Measurements from ENCODE around the gene ELF5. TPM values are rescaled to one million over a fixed set of nuclear protein-coding genes. Genes with fewer than 3 reads are reported as not detected.

Gene ELF5
- total RNA-seq, 1 experiment from 2014 or later = 0.11 TPM

DNA sequence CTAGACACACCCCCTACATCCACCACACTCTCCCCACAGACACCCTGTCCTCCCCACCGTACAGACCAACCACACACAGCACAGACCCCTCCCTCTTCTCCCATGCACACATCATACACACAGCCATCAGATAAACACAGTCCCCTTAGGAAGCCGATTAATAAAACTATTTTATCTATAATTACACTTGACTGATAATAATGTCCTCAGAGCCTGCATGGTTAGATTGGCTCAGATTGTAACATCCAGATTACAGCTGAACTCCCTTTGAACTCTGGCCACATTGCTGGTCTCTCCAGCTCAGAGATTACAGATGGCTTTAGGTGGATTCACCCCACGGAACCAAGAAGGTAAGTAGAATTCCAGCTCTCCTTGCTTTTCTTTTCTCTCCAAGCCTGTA is 9.5 kb upstream of the ELF5 start:
- POLR2A ChIA-PET = no interaction called here
- H3K4me1 Mint-ChIP-seq (ENCODE audit: low read depth, unreplicated experiment) = peaks cover 5% of the 10 kb centered on the region

GRCh38 chr11:34522188-34522587 is 8.6 kb upstream of the ELF5 start:
- ChIA-PET POLR2A (no interaction called here), CTCF (no interaction called here)
- Mint-ChIP-seq H3K36me3 (ENCODE audit: insufficient read depth, unreplicated experiment) (no peaks in the 10 kb centered on the region), H3K27ac (ENCODE audit: unreplicated experiment) (no peak overlapping the region), H3K9me3 (ENCODE audit: unreplicated experiment) (no peaks in the 10 kb centered on the region), H3K4me1 (ENCODE audit: low read depth, unreplicated experiment) (peaks cover 5% of the 10 kb centered on the region), H3K27me3 (ENCODE audit: insufficient read depth, unreplicated experiment) (peaks cover 12% of the 10 kb centered on the region), H3K4me3 (ENCODE audit: unreplicated experiment) (no peak overlapping the region)
- TF ChIP-seq, protein P1, sequence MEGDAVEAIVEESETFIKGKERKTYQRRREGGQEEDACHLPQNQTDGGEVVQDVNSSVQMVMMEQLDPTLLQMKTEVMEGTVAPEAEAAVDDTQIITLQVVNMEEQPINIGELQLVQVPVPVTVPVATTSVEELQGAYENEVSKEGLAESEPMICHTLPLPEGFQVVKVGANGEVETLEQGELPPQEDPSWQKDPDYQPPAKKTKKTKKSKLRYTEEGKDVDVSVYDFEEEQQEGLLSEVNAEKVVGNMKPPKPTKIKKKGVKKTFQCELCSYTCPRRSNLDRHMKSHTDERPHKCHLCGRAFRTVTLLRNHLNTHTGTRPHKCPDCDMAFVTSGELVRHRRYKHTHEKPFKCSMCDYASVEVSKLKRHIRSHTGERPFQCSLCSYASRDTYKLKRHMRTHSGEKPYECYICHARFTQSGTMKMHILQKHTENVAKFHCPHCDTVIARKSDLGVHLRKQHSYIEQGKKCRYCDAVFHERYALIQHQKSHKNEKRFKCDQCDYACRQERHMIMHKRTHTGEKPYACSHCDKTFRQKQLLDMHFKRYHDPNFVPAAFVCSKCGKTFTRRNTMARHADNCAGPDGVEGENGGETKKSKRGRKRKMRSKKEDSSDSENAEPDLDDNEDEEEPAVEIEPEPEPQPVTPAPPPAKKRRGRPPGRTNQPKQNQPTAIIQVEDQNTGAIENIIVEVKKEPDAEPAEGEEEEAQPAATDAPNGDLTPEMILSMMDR (IDR thresholded peaks at IDR 0.05; ENCODE audit: insufficient read depth in 1 of 2, low read depth in 1 of 2, low read length in 1 of 2, severe bottlenecking in 1 of 2, unreplicated experiment in 1 of 2) = no peak
- H3K9me3 ChIP-seq = no peaks in the 10 kb centered on the region
- H3K36me3 ChIP-seq (ENCODE audit: control insufficient read depth, insufficient read depth, low read length) = no peaks in the 10 kb centered on the region
- no peaks in the 10 kb centered on the region for H3K27me3 ChIP-seq (replicated peaks; ENCODE audit: control insufficient read depth, insufficient read depth, low read length)
- no peak for DNase-seq
- intact Hi-C loops (cut with micrococcal nuclease; ENCODE audit: unreplicated experiment) = no loop called here
- no peaks in the 10 kb centered on the region for H3K4me1 ChIP-seq
- no TSS peak for BruUV-seq (replicated peaks)
- no peak overlapping the region for H3K4me3 ChIP-seq (ENCODE audit: low read depth, low read length)

More for the DNA sequence above, 9.5 kb upstream of the ELF5 start:
- TF ChIP-seq, protein P1 (IDR thresholded peaks at IDR 0.05; ENCODE audit: insufficient read depth in 1 of 2, low read depth in 1 of 2, low read length in 1 of 2, severe bottlenecking in 1 of 2, unreplicated experiment in 1 of 2) = no peak
- BruUV-seq (replicated peaks) = no TSS peak
- Histone ChIP-seq H3K9me3 (no peaks in the 10 kb centered on the region), H3K4me1 (no peaks in the 10 kb centered on the region), H3K4me3 (ENCODE audit: low read depth, low read length) (no peak overlapping the region), H3K36me3 (ENCODE audit: control insufficient read depth, insufficient read depth, low read length) (no peaks in the 10 kb centered on the region), H3K27me3 (replicated peaks; ENCODE audit: control insufficient read depth, insufficient read depth, low read length) (no peaks in the 10 kb centered on the region)
- intact Hi-C loops (cut with micrococcal nuclease; ENCODE audit: unreplicated experiment) = no loop called here
- DNase-seq = no peak
- H3K27me3 Mint-ChIP-seq (ENCODE audit: insufficient read depth, unreplicated experiment) = peaks cover 11% of the 10 kb centered on the region
- no peaks in the 10 kb centered on the region for H3K9me3 Mint-ChIP-seq (ENCODE audit: unreplicated experiment)
- H3K27ac Mint-ChIP-seq (ENCODE audit: unreplicated experiment) = no peak overlapping the region
- no peaks in the 10 kb centered on the region for H3K36me3 Mint-ChIP-seq (ENCODE audit: insufficient read depth, unreplicated experiment)
- CTCF ChIA-PET = interaction anchor here (0.6 kb wide), 1 partner anchor 123 kb away, joined by 3 read pairs; no protein-coding TSS in a partner anchor
- no peak overlapping the region for H3K4me3 Mint-ChIP-seq (ENCODE audit: unreplicated experiment)

DNA sequence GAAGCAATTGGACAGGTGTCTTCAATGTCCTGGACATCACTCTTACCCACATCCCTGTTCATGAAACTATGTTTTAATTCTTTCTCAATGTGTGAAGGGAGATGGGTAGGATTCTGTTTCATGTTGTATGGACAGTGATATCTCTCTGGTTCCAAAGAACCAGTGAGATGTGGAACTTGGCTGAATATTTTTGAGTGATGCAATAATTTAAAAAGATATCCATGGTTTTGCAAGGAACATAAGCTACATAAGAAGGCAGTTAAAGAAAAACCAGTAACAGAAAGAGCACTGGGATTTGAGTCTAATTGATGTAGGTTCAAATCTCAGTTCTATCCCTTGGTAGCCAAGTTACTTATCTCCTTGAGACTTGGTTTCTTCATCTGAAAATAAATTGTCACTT is 7.7 kb upstream of the ELF5 start:
- TF ChIP-seq, protein P1 (IDR thresholded peaks at IDR 0.05; ENCODE audit: insufficient read depth in 1 of 2, low read depth in 1 of 2, low read length in 1 of 2, severe bottlenecking in 1 of 2, unreplicated experiment in 1 of 2) = no peak
- ChIA-PET CTCF (no interaction called here), POLR2A (no interaction called here)
- intact Hi-C loops (cut with micrococcal nuclease; ENCODE audit: unreplicated experiment) = no loop called here
- H3K27ac Mint-ChIP-seq (ENCODE audit: unreplicated experiment) = no peak overlapping the region
- no peak overlapping the region for H3K4me3 Mint-ChIP-seq (ENCODE audit: unreplicated experiment)
- H3K27me3 ChIP-seq (replicated peaks; ENCODE audit: control insufficient read depth, insufficient read depth, low read length) = no peaks in the 10 kb centered on the region
- no peaks in the 10 kb centered on the region for H3K36me3 ChIP-seq (ENCODE audit: control insufficient read depth, insufficient read depth, low read length)
- BruUV-seq (replicated peaks) = no TSS peak
- H3K36me3 Mint-ChIP-seq (ENCODE audit: insufficient read depth, unreplicated experiment) = no peaks in the 10 kb centered on the region
- no peak overlapping the region for H3K4me3 ChIP-seq (ENCODE audit: low read depth, low read length)
- H3K4me1 ChIP-seq = no peaks in the 10 kb centered on the region
- H3K4me1 Mint-ChIP-seq (ENCODE audit: low read depth, unreplicated experiment) = peaks cover 5% of the 10 kb centered on the region
- H3K9me3 Mint-ChIP-seq (ENCODE audit: unreplicated experiment) = no peaks in the 10 kb centered on the region
- DNase-seq = no peak
- peaks cover 12% of the 10 kb centered on the region for H3K27me3 Mint-ChIP-seq (ENCODE audit: insufficient read depth, unreplicated experiment)
- no peaks in the 10 kb centered on the region for H3K9me3 ChIP-seq
